Transverse colon (tissue), 4 donors: ENCODE results near the gene TMC7. TPM values are rescaled to one million over a fixed set of nuclear protein-coding genes. Genes with fewer than 3 reads are reported as not detected.

ENCODE experiments used
- DNase-seq: peaks from one replicate; pipeline ENCODE4 v3.0.0-alpha.2; 2019
- H3K27ac ChIP-seq, 4 donors: fragments of 200-600 bp; sonication (generic); 2 replicates each; pipeline ENCODE4 v1.5.1; 2016 to 2018; ENCODE audit warnings: inconsistent platforms in 4 of 4
- H3K27me3 ChIP-seq: fragments of 200-600 bp; sonication (generic); 2 replicates; pipeline ENCODE4 v1.5.1; 2017; ENCODE audit warnings: inconsistent platforms
- H3K36me3 ChIP-seq, 4 donors: fragments of 200-600 bp; sonication (generic); 2 replicates each; pipeline ENCODE4 v1.5.1; 2017 to 2019; ENCODE audit warnings: inconsistent platforms in 4 of 4
- H3K4me1 ChIP-seq, 4 donors: fragments of 200-600 bp; sonication (generic); 2 replicates each; pipeline ENCODE4 v1.5.1; 2017 to 2020; ENCODE audit warnings: inconsistent platforms in 4 of 4
- H3K4me3 ChIP-seq, 4 donors: fragments of 200-600 bp; sonication (generic); 1 replicate in 1 of 4; 2 replicates in 3 of 4; pipeline versions ENCODE4 v1.5.1 to v1.6.1; 2017 to 2019; ENCODE audit warnings: inconsistent platforms in 4 of 4
- H3K9me3 ChIP-seq, 2 donors: fragments of 200-600 bp; sonication (generic); 2 replicates each; pipeline ENCODE4 v1.5.1; 2017 to 2019; ENCODE audit warnings: inconsistent platforms in 2 of 2
- CTCF ChIP-seq, 5 experiments: fragments of 200-600 bp in 3 of 5; fragments of 450-650 bp in 2 of 5; sonication (generic) in 3 of 5; IDR thresholded peaks; 1 replicate in 2 of 5; 2 replicates in 3 of 5; pipeline ENCODE4 v1.5.1; 2016 to 2017; ENCODE audit warnings: antibody characterized with exemption in 5 of 5, inconsistent platforms in 3 of 5, mild to moderate bottlenecking in 2 of 5, moderate library complexity in 1 of 5
- EP300 ChIP-seq: sonication (generic); formaldehyde crosslinking; IDR thresholded peaks from one replicate; pipeline ENCODE4 v1.6.1; 2017; ENCODE audit warnings: antibody characterized with exemption, low read depth
- POLR2A ChIP-seq: fragments of 450-650 bp; IDR thresholded peaks from one replicate; pipeline ENCODE4 v1.6.1; 2016; ENCODE audit warnings: antibody characterized with exemption, mild to moderate bottlenecking, moderate library complexity
- POLR2AphosphoS5 ChIP-seq, 3 donors: sonication (generic); formaldehyde crosslinking; IDR thresholded peaks; one replicate each; pipeline ENCODE4 v1.6.1; 2016; ENCODE audit warnings: antibody characterized with exemption in 3 of 3
- WGBS, 2 donors: methylation state at CpG; one replicate each; pipeline ENCODE4 v1.1.5; 2018; ENCODE audit warnings: low coverage in 1 of 2; 5-methylcytosine and 5-hydroxymethylcytosine counted together
- in situ Hi-C, 4 donors: fragments of 200-750 bp; cut with MboI; loops; one replicate each; pipeline versions ENCODE4 v1.15.0 to v1.15.1; 2017; ENCODE audit warnings: low sequenced_read_pairs in 3 of 4, low pct_ligation_motif_present in 1 of 4, low pct_unique_long_range_greater_than_20kb in 1 of 4
- intact Hi-C: fragments of 100-400 bp; cut with DNase I; formaldehyde crosslinking; loops from one replicate; pipeline ENCODE4 v1.15.1; 2023; ENCODE audit warnings: low total_unique reads
- total RNA-seq, 4 donors: library from RNA; depleted of rRNA; stranded (reverse); fragments of >200 nt; gene quantifications; one replicate each; pipeline ENCODE4 v1.1.0, GENCODE V29; 2016

Gene TMC7
- total RNA-seq, 4 donors from 2014 or later: 4.4 to 9.7 (median 6.2) TPM

GRCh38 chr16:19068237-19068815 is 84.6 kb downstream of the TMC7 start:
- Histone ChIP-seq H3K27ac (peak overlapping the region; percentile 98 to 100 (median 100)), H3K4me3 (peak overlapping the region; percentile 75 to 98 (median 90)), H3K36me3 (peaks cover 0 to 8% (median under 1%) of the 10 kb centered on the region in 4 donors), H3K27me3 (no peaks in the 10 kb centered on the region), H3K4me1 (peaks cover 4 to 17% (median 12%) of the 10 kb centered on the region in 4 donors), H3K9me3 (no peaks in the 10 kb centered on the region)
- in situ Hi-C loops (no loop called here), intact Hi-C loops (no loop called here)
- WGBS, 2 donors: 34 to 37% methylated on average over 4 to 14 of the region's 19 CpGs
- DNase-seq: no peak
- TF ChIP-seq EP300 (no peak), POLR2AphosphoS5 (IDR thresholded peaks at IDR 0.05) (no peak), POLR2A (no peak), CTCF (IDR thresholded peaks at IDR 0.05) (no peak)

GRCh38 chr16:19071811-19072777 is 88.4 kb downstream of the TMC7 start:
- no peaks in the 10 kb centered on the region for H3K27me3 ChIP-seq
- no peak overlapping the region for H3K4me3 ChIP-seq
- H3K4me1 ChIP-seq: peaks cover 4 to 11% (median 10%) of the 10 kb centered on the region in 4 donors
- peak; percentile 77 for DNase-seq
- H3K36me3 ChIP-seq: peaks cover 0 to 17% (median 2%) of the 10 kb centered on the region in 4 donors
- TF ChIP-seq POLR2AphosphoS5 (IDR thresholded peaks at IDR 0.05): no peak
- TF ChIP-seq CTCF (IDR thresholded peaks at IDR 0.05): peak; percentile 62 to 78 (median 72)
- TF ChIP-seq POLR2A: no peak
- TF ChIP-seq EP300: no peak
- in situ Hi-C loops (loop anchor here in 1 of 4 donors (10.0 kb wide), 1 partner anchor 97 kb away; no protein-coding TSS in a partner anchor), intact Hi-C loops (no loop called here)
- 38 to 74% methylated on average over 6 to 21 of the region's 21 CpGs for WGBS, 2 donors
- no peaks in the 10 kb centered on the region for H3K9me3 ChIP-seq
- no peak overlapping the region for H3K27ac ChIP-seq

GRCh38 chr16:19073344-19073743 is 89.6 kb downstream of the TMC7 start:
- peaks cover 4 to 8% (median 8%) of the 10 kb centered on the region in 4 donors for H3K4me1 ChIP-seq
- 90 to 94% methylated on average over 2 to 3 of the region's 3 CpGs for WGBS, 2 donors
- no peaks in the 10 kb centered on the region for H3K9me3 ChIP-seq
- intact Hi-C loops (no loop called here), in situ Hi-C loops (loop anchor here in 1 of 4 donors (10.0 kb wide), 1 partner anchor 99 kb away; no protein-coding TSS in a partner anchor)
- no peak overlapping the region for H3K4me3 ChIP-seq
- no peak for DNase-seq
- no peak for TF ChIP-seq EP300
- no peak for TF ChIP-seq POLR2A
- TF ChIP-seq CTCF (IDR thresholded peaks at IDR 0.05): no peak
- no peak for TF ChIP-seq POLR2AphosphoS5 (IDR thresholded peaks at IDR 0.05)
- no peaks in the 10 kb centered on the region for H3K27me3 ChIP-seq
- peaks cover 0 to 20% (median 3%) of the 10 kb centered on the region in 4 donors for H3K36me3 ChIP-seq
- no peak overlapping the region for H3K27ac ChIP-seq

- H3K36me3 ChIP-seq: peaks cover 0 to 26% (median 6%) of the 10 kb centered on the region in 4 donors
- in situ Hi-C loops: loop anchor here in 1 of 4 donors (10.0 kb wide), 1 partner anchor 99 kb away; no protein-coding TSS in a partner anchor
Observed at GRCh38 chr16:19073863-19074262, 90.1 kb downstream of the TMC7 start.

More at GRCh38 chr16:19073863-19074262, 90.1 kb downstream of the TMC7 start:
- Histone ChIP-seq H3K9me3 (no peaks in the 10 kb centered on the region), H3K27ac (no peak overlapping the region), H3K4me1 (peaks cover 2 to 3% (median 3%) of the 10 kb centered on the region in 4 donors), H3K4me3 (no peak overlapping the region), H3K27me3 (no peaks in the 10 kb centered on the region)
- WGBS, 2 donors: 77 to 85% methylated on average over 7 of the region's 7 CpGs
- intact Hi-C loops: no loop called here
- no peak for DNase-seq
- TF ChIP-seq POLR2A: no peak
- no peak for TF ChIP-seq CTCF (IDR thresholded peaks at IDR 0.05)
- no peak for TF ChIP-seq EP300
- TF ChIP-seq POLR2AphosphoS5 (IDR thresholded peaks at IDR 0.05): no peak
